ENCODE measurements around the gene PWP2.
"Not testable (repeated sequence)": the region's sequence is repeated elsewhere in the genome, so short reads cannot be mapped to it uniquely, and the experiment has no call there.

PWP2 gene

DNA sequence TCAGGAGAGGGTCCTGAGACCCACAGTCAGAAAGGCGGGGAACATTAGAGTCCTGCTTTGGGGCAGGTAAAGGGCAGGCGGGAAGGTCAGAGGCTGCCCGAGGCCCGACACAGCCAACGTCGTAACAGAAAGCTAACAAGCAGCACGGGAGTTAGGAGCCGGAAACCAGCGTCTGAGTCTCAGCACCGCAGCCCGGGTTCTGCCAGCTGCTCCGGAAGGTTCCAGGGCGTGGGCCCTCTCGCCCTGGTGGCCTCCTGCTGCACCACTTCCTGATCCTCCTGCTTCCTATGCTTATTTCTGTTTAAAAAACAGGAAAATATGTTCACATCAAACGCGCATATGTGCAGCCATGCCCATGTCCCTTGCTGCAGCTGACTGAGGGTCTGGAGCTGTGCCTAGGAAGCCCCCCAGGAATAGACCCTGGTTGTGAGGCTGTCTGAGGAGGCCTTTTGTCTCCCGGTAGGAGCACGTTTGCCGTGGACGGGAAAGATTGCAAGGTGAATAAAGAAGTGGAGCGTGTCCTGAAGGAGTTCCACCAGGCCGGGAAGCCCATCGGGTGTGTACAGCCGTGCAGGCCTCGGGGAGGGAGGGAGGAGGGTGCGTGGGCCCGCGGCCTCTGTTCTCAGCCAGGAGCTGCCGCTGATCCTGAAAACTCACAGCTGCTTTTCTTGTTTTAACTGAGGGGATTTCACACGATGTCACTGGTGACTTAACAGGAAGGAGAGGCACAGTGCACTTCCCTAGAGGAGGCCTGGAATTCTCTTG is 32.8 kb downstream of the PWP2 start:
- not testable (repeated sequence) for DNase-seq

DNA sequence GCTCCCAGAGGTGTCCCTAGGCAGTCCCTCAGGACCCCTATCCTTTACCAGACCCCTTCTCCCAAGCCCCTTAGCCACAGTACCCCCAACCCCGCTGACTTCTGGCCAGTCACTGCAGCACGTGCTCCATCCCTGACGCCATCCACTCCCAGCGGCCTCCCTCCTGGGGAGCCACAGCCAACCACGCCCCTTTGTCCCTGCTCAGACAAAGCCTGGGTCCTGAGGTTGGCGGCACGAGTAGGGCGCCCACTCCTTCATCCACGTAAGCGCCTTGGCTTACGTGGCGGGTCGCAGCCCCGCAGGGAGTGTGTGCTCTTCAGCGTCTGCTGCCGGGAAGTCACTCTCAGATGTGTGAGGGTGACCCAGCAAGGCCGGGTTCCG is 33.3 kb downstream of the PWP2 start:
- not testable (repeated sequence) for DNase-seq

DNA sequence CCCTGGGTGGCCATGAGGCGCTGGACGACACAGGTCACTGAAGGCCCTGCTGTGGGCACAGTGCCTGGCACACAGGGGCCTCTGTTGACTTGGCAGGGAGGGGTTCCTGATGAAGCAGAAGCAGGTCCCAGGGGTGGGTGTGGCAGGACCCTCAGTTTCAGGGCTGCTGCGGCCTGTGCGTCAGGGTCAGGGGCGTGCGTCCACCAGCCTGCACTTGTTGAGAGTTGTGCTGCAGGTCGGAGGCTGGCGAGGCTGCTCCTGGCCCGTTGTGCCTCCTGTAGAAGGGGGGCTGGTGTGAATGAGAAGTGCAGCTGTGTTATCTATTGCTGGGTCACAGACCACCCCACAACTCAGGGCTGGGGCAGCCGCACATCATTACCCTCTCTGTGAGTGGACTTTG is 35.3 kb downstream of the PWP2 start:
- DNase-seq, result not testable (repeated sequence)

GRCh38 chr21:44143380-44143779 is 36.2 kb downstream of the PWP2 start:
- DNase-seq, result not testable (repeated sequence)

DNA sequence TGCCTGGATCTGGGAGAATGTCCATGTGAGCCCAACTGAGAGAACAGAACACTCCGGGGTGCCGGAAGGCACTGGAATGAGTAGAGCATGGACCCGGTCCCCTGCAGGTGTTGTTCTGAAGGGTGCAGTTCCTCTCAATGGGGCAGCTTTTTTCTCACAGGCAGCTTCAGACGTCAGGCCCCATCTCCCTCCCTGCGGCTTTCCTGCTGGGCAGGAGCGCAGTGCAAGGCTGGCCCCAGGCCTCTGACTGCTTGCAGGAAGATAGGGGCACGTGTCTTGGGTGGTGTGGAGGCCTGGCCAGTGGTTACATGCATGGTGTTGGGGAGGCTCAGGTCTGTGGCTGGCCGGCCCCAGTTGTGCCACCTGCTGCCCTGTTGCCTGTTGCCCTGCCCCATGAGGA is 36.8 kb downstream of the PWP2 start:
- not testable (repeated sequence) for DNase-seq

GRCh38 chr21:44144784-44145602 is 37.8 kb downstream of the PWP2 start:
- not testable (repeated sequence) for DNase-seq

GRCh38 chr21:44145616-44146015 is 38.4 kb downstream of the PWP2 start:
- not testable (repeated sequence) for DNase-seq

DNA sequence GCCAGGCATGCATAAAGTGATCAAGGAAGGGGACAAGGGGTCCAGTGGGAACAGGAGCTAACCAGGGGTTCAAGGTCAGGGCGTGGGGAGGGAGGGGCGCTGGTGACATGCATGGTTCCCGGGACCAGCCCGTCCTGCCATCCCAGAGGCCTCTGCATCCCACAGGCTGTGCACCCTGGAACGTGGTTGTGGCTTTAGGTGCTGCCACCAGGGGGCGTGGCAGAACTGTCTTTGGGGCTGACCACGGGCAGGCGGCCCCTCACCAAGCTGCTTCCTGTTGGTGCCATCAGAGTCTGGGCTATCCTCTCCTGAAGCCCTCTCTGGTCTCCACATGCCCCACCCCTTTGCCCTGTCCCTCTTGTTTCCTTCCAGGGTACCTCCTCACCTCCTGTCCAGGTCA is 39.9 kb downstream of the PWP2 start:
- not testable (repeated sequence) for DNase-seq

DNA sequence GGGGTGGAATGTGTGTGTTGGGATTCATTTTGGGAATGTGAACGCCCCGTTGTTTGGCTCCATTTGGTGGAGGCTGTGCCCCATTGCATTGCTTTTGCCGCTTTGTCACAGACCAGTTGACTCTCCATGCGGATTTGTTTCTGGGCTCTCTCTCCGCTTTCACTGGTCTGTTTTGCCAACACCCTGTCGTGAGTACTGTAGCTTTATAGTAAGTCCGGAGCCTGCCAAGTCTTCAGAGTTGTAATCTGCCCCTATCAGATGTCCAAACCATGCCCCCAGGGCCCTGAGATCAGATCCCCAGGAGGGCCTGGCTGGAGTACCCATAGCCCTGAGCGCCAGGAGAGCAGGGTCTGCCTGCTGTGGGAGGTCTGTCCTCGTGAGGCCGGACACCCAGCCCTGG is 43.1 kb downstream of the PWP2 start:
- not testable (repeated sequence) for DNase-seq

GRCh38 chr21:44153214-44153888 is 46.2 kb downstream of the PWP2 start:
- DNase-seq, result not testable (repeated sequence)

DNA sequence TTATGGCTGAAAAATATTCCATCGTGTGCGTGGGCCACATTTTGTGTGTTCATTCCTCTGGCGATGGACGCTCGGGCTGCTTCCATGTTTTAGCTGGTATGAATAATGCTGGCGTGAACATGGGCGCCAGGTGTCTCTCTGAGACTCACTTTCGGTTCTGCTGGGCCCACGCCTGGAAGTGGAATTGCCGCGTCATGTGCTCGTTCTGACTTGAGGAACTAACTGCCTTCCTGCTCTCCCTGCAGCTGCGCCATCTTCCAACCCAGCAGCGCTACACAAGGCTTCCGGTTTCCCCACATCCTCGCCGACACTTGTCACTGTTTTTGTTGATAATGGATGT is 46.7 kb downstream of the PWP2 start:
- peak; percentile 30 to 37 for DNase-seq

GRCh38 chr21:44154816-44155230 is 47.6 kb downstream of the PWP2 start:
- not testable (repeated sequence) for DNase-seq

GRCh38 chr21:44155231-44155993 is 48.2 kb downstream of the PWP2 start:
- not testable (repeated sequence) for DNase-seq

- not testable (repeated sequence) for DNase-seq
Observed at GRCh38 chr21:44155994-44156380, 48.8 kb downstream of the PWP2 start.

DNA sequence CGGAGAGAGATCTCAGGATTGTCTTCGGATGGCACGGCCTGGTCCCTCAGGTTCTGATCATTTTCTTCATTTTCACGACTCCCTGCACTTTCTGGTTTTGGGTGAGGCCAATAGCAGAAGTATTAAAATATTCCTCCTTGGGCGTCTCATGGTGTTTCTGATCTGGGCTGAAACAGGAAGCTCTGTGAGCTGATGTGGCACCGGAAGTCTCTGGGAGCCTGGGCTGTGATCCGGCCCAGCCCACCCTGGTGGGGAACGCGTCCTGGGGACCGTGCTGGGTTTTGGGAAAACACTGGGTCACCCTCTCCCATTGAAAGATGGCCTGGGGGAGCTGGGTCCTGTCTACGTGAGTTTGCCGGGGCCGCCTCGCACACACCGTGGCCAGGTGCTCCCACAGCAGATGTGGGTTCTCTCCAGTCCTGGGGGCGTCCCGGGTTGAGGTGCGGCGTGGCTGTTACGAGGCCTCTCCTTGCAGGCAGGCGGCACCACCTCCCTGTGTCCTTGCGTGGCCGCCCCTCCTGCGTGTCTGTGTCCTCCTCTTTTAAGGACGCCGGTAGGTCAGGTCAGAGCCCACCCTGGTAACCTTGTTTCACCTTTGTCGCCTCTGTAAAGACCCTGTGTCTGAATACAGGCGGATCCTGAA is 50.4 kb downstream of the PWP2 start:
- not testable (repeated sequence) for DNase-seq

- DNase-seq, result not testable (repeated sequence)
Observed at GRCh38 chr21:44158082-44158468, 50.9 kb downstream of the PWP2 start.

DNA sequence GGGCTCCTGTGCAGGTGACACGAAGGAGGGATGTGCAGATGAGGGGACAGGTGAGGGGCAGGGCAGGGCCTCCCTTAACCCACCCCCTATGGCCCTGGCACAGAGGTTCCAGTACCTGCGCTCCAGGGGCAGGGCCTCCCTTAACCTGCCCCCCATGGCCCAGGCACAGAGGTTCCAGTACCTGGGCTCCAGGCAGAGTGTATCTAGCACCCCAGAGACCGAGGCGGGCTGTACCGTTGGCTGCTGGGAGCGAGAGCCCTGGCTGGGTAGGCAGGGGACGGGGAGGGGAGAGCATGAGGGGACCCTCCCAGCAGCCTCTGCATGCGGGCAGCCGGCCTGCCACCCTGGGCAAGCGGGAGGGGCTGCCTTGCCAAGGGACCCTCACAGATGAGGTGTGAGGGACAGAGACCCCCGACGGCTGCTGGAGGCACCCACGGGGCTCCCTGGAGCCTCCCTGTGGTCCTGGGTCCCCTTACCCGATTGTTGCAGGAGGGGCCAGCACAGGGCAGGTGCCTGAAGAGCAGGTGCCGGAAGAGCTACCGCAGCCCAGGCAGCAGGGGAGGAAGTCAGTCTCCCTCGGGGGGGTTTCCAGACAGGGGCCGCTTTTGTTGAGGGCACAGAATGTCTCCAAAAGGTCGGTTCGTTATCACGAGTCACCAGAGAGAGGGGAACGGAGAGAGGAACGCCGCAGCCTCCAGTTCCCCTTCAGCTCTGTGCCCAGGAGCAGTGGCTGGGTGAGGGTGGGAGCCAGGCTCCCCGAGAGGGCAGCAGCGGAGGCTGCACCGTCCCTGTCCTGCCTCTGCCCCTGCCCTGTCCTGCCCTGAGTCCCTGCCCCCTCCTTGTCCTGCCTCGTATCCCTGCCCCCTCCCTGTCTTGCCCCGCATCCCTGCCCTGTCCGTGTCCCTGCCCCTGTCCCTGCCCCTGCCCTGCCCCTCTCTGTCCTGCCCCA is 52.4 kb downstream of the PWP2 start:
- not testable (repeated sequence) for DNase-seq

GRCh38 chr21:44160298-44160672 is 53.1 kb downstream of the PWP2 start:
- not testable (repeated sequence) for DNase-seq

DNA sequence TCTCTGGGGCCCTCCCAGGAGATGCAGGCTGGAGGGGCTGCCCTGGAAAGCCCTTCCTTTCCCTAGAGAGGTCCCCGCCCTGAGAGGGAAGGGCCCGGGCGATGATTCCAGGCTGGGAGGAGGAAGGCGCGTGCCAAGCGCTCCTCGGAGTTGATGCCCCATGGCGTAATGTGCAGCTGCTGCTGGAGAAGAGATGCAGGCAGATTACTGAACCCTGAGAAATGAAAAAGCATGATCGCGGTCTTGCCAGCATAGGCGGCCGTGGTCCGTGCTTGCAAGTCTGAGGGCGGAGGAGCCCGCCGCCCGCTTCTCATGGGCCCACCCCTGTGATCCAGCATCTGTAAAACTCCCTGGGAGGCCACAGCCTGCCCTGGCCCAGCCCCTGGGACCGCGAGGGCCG is 53.6 kb downstream of the PWP2 start:
- DNase-seq, result not testable (repeated sequence)

DNA sequence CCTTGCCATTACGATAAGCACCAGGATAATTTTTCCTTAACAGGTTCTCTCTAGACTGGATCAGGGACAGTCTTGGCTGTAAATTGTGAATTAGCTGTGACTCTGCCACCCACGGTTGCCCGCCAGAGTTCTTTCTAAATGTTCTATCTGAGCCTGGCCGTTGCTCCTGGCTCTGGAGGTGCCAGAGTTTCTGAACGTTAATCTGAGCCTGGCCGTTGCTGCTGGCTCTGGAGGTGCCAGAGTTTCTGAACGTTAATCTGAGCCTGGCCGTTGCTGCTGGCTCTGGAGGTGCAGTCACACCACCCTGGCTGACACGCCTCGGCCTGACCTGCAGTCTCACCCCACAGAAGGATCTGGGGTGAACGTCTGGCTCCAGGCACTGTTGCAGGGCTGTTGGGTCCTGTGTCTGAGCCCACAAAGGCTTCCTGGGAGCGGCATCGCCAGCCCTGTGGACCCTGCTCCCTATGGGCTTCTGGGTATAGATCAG is 56.0 kb downstream of the PWP2 start:
- DNase-seq, result not testable (repeated sequence)

DNA sequence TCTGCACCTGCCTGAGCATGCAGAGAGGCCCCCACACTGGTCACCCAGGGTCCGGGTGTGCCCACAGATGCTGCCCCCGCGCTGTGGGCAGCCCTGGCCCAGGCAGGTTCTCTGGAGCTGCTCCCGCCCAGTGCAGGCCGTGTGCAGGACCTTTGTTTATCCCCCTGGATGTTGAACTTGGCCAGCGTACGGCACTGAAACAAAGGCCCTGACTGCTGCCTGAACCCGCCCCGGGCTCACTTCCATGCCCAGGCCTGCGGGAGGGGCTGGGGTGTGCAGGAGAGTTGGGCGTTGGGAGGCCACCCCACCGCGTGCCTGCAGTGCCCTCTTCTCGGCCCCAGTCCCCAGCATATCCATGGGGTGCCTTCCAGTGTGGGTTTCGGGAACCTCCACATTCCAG is 58.7 kb downstream of the PWP2 start:
- DNase-seq, result not testable (repeated sequence)

All from stimulated activated CD4-positive, alpha-beta T cell treated with anti-CD3 and anti-CD28 coated beads, Interleukin-2, amount 100 ng/mL, for 48 hours (primary cell).